HG03378 (cell line): ENCODE measurements around the gene DNAJC13.

Experiments
- ATAC-seq: cut with Tn5 transposase; IDR thresholded peaks from one replicate; pipeline ENCODE4 v1.9.1; 2021; ENCODE audit warnings: mild to moderate bottlenecking, moderate library complexity; ENCODE audit not compliant: unreplicated experiment

DNAJC13 gene

GRCh38 chr3:132457286-132457685 is 40.0 kb downstream of the DNAJC13 start:
- no peak for ATAC-seq

- no peak for ATAC-seq
Observed at GRCh38 chr3:132459551-132459950, 42.2 kb downstream of the DNAJC13 start.

GRCh38 chr3:132461544-132461943 is 44.2 kb downstream of the DNAJC13 start:
- no peak for ATAC-seq

GRCh38 chr3:132464066-132464465 is 46.8 kb downstream of the DNAJC13 start:
- no peak for ATAC-seq

GRCh38 chr3:132469326-132469725 is 52.0 kb downstream of the DNAJC13 start:
- no peak for ATAC-seq

GRCh38 chr3:132486099-132486498 is 68.8 kb downstream of the DNAJC13 start:
- ATAC-seq = no peak

GRCh38 chr3:132488151-132488550 is 70.8 kb downstream of the DNAJC13 start:
- no peak for ATAC-seq

GRCh38 chr3:132499071-132499470 is 81.8 kb downstream of the DNAJC13 start:
- no peak for ATAC-seq

GRCh38 chr3:132503559-132503958 is 86.3 kb downstream of the DNAJC13 start:
- no peak for ATAC-seq

- no peak for ATAC-seq
Observed at GRCh38 chr3:132504375-132504933, 87.2 kb downstream of the DNAJC13 start.

GRCh38 chr3:132507657-132508056 is 90.4 kb downstream of the DNAJC13 start:
- no peak for ATAC-seq

GRCh38 chr3:132509096-132509495 is 91.8 kb downstream of the DNAJC13 start:
- no peak for ATAC-seq

GRCh38 chr3:132509506-132509905 is 92.2 kb downstream of the DNAJC13 start:
- no peak for ATAC-seq

GRCh38 chr3:132513057-132513456 is 95.8 kb downstream of the DNAJC13 start:
- no peak for ATAC-seq

- no peak for ATAC-seq
Observed at GRCh38 chr3:132517311-132517710, 100.0 kb downstream of the DNAJC13 start.

- no peak for ATAC-seq
Observed at GRCh38 chr3:132519914-132520313, 102.6 kb downstream of the DNAJC13 start.

GRCh38 chr3:132521901-132522300 is 104.6 kb downstream of the DNAJC13 start:
- ATAC-seq = no peak

GRCh38 chr3:132522353-132522752 is 105.1 kb downstream of the DNAJC13 start:
- ATAC-seq = no peak

GRCh38 chr3:132530624-132531023 is 113.3 kb downstream of the DNAJC13 start:
- no peak for ATAC-seq

GRCh38 chr3:132535575-132536441 is 118.5 kb downstream of the DNAJC13 start:
- no peak for ATAC-seq

GRCh38 chr3:132536442-132537153 is 119.3 kb downstream of the DNAJC13 start:
- ATAC-seq = no peak

GRCh38 chr3:132537297-132537696 is 120.0 kb downstream of the DNAJC13 start:
- ATAC-seq = no peak
